Heart left ventricle (tissue), 13 donors: ENCODE measurements around the gene IL20RB.

Experiments
- POLR2A ChIP-seq, 2 donors: fragments of 450-650 bp; IDR thresholded peaks; one replicate each; pipeline ENCODE4 v1.6.1; 2017; ENCODE audit warnings: antibody characterized with exemption in 2 of 2, mild to moderate bottlenecking in 2 of 2, moderate library complexity in 2 of 2
- TF ChIP-seq, protein P1 (sequence below), 12 donors: fragments of 200-600 bp; sonication (generic) in 4 of 12; IDR thresholded peaks; one replicate each; pipeline versions ENCODE4 v1.5.0 to v1.8.0; 2018 to 2022; ENCODE audit warnings: antibody characterized with exemption in 12 of 12, mild to moderate bottlenecking in 5 of 12
- donor health status: ischemic (EF 13 %, LVEDD 7.1; RV severe dilation, severe dysfunction).
- donor health status: DM: no; HTN: yes; CAD: no.
- donor health status: DM: no; HTN: no; CAD: no.
- donor health status: ischemic (EF 25% LVEDD 6.9; RV normal size, moderate dysfunction).
- donor health status: ischemic (EF 25% LVEDD 5.7; RV mildly dilated, moderate dysfunction).
- donor health status: ischemic (EF 35%, LVEDD 5.7; RV mildly dilated, moderate dysfunction).
- donor health status: nonischemic (EF 11% LVEDD 7.7; RV severe dilation, severe dysfunction).
- donor health status: DM: yes; HTN: yes; CAD: no.
- donor health status: PGD.
- donor health status: ischemic (EF 29% LVEDD 5.4; RV normal size, mild dysfunction).
- donor health status: nonischemic (EF 23%, LVEDD 6.1; RV moderate dilation, normal function).

DNA sequence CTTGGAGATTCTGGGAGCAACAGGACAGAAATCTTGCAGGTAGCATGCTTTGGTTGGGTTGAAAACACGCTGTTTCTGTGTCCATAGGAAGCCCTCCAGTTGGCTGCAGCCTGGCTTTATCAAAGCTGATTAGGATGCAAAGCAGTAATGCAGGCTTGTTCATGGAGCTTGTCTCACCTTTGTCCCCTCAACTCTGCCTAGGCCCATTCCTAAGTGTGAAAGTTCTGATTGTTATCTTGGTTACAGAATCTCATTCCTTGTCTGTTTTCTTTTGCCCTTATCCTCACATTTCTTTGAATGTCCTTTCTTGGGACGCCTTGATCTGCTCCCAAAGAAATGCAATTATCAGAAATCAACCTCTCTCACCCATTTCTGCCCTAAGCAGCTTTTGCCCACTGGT is 83.5 kb downstream of the IL20RB start:
- TF ChIP-seq, protein P1, sequence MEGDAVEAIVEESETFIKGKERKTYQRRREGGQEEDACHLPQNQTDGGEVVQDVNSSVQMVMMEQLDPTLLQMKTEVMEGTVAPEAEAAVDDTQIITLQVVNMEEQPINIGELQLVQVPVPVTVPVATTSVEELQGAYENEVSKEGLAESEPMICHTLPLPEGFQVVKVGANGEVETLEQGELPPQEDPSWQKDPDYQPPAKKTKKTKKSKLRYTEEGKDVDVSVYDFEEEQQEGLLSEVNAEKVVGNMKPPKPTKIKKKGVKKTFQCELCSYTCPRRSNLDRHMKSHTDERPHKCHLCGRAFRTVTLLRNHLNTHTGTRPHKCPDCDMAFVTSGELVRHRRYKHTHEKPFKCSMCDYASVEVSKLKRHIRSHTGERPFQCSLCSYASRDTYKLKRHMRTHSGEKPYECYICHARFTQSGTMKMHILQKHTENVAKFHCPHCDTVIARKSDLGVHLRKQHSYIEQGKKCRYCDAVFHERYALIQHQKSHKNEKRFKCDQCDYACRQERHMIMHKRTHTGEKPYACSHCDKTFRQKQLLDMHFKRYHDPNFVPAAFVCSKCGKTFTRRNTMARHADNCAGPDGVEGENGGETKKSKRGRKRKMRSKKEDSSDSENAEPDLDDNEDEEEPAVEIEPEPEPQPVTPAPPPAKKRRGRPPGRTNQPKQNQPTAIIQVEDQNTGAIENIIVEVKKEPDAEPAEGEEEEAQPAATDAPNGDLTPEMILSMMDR (IDR thresholded peaks at IDR 0.05): no peak
- TF ChIP-seq POLR2A (IDR thresholded peaks at IDR 0.05): no peak
